GM18951 (cell line): Measurements from ENCODE around the gene CALHM3.
"Not testable (repeated sequence)": the region's sequence is repeated elsewhere in the genome, so short reads cannot be mapped to it uniquely, and the experiment has no call there.

Experiments used
- POLR2A ChIP-seq: IDR thresholded peaks from 4 replicates; pipeline ENCODE4 v1.6.1; 2011; ENCODE audit warnings: mild to moderate bottlenecking; ENCODE audit not compliant: insufficient read length, insufficient read depth; ENCODE audit errors: extremely low read depth
- in situ Hi-C: fragments of 300-500 bp; cut with MboI; formaldehyde crosslinking; loops from one replicate; pipeline ENCODE4 v1.12.0; 2022; ENCODE audit warnings: low sequenced_read_pairs, mixed read lengths, inconsistent platforms; ENCODE audit not compliant: unreplicated experiment

Gene CALHM3

DNA sequence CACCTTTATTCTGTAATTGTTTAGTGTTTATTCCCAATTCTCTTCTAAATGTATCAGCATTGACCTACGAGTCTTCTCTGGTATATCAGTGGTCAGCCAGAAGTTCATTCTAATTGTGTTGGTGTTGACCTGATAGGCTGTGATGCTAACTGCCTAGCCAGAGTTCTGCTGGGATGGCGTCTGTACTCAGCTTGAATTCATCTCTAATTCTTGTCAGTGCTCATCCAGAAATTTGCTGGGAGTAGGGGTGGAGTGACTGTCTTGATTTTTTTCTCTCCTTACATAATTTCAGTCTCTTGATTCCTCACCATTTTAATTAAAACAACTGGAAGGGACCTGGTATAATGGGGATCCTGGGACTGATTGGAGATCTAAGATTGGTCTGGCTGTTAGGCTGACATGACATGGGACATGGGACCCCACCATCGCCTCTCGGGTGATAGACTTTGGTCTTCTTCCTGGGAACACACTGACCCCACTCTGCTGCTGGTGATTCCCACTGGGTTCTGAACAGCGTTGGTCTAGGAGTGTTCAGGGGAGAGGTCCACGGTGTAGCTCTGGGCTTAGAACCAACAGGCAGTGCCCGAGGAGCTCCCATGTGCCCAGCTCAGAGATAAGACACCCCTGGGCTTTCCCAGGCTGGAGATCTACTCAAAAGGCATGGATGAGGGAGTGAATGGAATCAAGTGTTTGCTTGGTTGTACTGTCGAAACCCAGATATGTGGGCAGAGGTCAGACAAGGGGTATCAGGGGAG lies 18.3 kb upstream of the CALHM3 start:
- in situ Hi-C loops = no loop called here
- no peak for TF ChIP-seq POLR2A

DNA sequence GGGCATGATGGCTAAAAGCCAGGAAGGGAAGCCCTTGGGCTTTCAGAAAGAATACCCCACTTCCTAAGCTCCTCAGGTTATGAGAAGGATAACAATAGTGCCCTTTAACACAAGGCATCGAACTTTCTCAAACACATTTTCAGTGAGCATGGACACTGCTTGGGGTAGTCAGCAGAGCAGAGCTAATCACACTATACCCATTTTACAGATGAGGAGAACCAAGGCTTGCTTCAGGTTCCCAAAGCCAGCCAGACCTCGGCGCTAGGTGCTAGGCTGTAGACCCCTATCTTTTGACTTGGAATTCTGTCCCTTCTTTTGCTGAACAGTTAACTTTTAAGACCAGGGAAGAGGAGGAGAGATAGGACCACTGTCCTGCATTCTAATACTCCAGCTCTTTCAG lies 16.3 kb upstream of the CALHM3 start:
- no peak for TF ChIP-seq POLR2A
- in situ Hi-C loops = no loop called here

DNA sequence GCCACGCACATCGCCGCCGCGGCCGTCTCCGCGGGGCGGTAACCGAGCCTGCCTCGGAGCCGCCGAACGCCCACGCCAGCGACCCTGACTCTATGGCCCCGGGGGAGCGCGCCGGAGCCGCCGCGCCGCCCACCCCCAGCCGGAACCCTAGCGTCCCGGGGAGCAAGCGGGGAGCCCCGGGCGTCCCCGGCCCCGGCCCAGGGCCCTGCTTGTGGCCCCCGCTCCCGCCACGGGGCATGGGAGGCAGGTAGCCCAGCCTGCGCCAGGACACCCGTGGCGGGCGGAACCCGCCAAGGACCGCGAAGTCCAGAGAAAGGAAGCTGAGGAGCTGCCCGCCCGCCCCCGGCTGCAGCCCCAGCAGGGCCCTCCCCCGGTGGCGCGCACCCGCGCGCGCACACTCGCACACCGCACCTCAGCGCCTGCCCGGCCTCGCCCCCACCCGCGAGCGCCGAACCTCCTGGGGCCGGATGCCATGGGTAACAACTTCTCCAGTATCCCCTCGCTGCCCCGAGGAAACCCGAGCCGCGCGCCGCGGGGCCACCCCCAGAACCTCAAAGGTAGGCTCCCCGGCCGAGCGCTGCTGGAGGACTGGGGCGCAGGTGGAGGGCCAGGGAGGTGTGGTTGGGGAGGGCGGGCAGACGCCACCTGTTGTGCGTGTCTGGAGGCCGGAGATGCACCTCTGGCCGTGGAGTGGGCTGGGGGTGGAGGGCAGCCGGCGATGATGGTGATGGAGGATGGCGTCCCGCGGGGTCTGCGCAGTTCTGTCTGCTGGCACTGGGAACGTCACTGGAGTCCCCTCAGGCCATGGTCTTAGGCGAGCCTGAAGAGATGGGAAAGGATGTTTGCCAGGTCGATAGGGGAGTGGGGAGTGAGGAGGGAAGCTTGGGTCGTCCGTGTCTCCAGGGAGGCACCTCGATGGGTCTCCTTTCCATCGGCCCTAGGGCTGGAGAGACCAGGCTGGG lies 15.2 kb upstream of the CALHM3 start:
- no peak for TF ChIP-seq POLR2A
- in situ Hi-C loops = no loop called here

DNA sequence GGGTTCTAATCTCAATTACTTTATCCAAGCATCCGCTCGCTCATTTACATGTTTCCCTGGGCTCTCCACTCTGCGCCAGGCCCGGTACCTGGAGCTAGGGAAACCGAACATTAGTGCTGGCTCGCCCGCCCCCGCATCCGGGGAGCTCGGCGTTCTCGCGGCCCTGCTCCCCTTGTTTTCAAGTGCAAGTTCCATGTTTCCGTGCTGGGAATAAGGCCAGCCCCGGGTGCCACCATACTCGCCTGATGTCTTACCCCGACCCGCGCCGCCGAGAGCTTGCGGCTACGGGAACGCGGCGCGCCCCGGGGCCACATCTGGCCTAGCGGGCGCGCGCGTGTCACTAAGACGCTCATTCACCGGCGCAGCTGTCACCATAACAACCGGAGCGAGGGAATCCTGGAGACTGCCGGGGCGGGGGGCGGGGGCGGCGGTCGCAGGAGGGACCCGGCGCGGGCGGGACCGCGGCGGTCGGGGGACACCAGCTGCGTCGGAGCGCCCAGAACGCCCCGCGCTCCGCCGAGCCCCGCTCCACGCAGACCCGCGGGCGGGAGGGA lies 14.4 kb upstream of the CALHM3 start, which contains the start of gene NEURL1:
TSS of gene NEURL1 (plus strand) at position 344 of the 554 bp plus-strand sequence. CDS start 683 bp downstream, outside the sequence.
- in situ Hi-C loops = no loop called here
- TF ChIP-seq POLR2A = no peak

DNA sequence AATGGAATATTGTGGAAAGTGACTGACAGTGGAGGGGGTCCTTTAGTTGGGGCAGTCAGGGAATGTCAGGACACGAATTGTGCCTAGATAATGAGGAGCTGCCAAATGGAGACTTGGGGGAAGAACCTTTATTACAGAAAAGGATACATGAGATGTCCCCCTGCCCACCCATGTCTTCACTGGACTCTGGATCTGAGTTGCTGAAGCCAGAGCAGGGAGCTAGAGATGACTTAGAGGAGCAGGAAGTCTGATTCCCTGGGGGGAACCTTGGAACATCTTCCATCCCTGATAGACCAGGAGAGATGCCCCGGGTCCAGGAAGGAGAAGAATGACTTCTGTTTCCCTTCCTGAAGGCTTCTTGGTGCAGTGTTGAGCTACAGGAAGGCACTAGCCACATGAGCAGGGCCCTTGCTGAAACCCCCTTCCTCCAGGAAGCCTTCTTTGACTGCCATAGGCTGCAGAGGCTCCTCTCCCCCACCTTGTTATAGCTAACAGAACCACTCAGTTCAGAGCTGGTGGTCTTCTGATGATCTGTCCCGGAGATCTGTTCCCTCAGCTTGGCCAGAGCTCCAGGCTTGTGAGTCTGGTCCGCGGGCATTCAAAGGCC lies 13.7 kb upstream of the CALHM3 start:
- no peak for TF ChIP-seq POLR2A
- in situ Hi-C loops = no loop called here

DNA sequence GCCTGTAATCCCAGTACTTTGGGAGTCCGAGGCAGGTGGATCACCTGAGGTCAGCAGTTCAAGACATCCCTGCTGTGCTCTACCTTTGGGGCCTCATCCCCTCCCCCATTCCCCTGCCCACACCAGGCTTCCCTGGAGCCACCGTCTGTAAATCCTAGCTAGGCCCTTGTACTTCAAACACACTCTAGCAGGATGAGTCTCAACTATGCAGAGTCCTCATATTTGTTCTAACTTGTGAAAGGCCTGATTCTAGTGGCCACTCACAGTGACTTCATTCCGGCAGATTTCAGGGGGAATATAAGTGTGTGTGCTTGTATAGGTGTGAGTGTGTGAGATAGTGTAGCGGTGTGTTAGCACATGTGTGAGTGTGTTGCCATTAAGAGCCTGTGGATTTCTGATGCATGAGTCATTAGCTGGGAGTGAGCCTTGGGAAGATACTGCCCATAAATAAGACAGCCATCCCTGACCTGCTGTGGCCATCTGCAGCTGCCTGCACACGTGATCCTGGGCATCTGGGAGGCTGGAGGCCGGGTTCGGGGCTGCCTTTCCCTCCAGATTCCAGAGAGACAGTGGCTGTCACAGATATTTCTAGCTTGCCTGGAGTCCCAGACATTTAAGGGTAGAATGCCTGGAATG lies 12.8 kb upstream of the CALHM3 start:
- in situ Hi-C loops = no loop called here
- no peak for TF ChIP-seq POLR2A

DNA sequence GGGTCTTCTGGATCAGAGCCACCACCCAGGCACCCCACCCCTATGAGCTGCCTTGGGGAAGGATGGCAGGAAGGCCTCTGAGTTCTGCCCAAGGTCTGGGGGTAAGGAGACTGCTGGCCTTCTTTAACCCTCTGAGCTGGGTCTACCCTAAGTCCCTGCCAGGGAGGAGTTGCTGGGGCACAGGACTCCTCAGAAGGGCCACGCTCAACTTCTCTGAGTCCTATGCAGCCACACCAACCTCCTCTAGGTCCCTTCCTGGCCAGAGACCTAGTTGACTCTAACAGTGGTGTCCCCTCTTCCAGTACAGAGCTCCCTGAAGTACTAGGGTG lies 11.9 kb upstream of the CALHM3 start:
- no peak for TF ChIP-seq POLR2A
- in situ Hi-C loops = no loop called here

DNA sequence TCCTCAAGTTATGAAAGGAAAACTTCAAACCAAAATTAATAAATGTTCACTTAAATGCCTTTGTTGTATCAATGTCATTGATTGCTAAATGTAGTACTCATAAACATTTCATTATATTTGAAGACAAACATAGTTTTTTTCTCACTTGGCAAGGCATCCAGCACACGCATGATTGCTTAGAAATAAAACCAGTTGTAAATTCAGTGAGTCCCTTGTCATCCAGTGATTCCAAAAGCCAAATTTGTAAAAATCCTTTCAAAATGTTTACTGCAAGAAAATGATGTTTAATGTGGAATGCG lies 8.3 kb upstream of the CALHM3 start:
- in situ Hi-C loops = no loop called here

DNA sequence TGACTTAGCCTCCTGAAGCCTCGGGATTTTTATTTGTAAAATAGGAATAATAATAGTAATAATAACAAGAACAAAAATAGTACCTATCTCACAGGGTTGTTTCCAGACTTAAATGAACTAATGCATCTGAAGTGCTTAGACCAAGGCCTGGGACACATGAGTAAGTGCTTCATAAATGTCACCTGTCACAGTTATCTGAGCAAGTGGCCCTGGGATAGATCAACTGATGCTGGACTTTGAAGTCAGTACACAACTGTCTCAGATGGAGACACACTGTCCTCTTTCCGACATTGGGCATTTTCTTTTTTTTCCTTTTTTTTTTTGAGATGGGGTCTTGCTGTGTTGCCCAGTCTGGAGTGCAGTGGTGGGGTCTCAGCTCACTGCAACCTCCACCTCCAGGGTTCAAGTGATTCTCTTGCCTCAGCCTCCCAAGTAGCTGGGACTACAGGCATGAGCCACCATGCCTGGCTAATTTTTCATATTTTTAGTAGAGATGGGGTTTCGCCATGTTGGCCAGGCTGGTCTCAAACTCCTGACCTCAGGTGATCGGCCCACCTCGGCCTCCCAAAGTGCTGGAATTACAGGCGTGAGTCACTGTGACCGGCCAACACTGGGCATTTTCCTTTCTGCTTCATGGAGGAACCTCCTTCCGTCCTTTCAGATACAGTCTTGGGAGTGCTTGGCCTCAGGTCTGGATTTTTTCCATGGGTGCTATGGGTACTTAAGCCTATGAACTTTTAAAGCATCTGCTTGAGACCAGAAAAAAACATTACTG lies 7.8 kb upstream of the CALHM3 start:
- in situ Hi-C loops = not testable (repeated sequence)

More for the DNA sequence above, 8.3 kb upstream of the CALHM3 start:
- TF ChIP-seq POLR2A = no peak

DNA sequence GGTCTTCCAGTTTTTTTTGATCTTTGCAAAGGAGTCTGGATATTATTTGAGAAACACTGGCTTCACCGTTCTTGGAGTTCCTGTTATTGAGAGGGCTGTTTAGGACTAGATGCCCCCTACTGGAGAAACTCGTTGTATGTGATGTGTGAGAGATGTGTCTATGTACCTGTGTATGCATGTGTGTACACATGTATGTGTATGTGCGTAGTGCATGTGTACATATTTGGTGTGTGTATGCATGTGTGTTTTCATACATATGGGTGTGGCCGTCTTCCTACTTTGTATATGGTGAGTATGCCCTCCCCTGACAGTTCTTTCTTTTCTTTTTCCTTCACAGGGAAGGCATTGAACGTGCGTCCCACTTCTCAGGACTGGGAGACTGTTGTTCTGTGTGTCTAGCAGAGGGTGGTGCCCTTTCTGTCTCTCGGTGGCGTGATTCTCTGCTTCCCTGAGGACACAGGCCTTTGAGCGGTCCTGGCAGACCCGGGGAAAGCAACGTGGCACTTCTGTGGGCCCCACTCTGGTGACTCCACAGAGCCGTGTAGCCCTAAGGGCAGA lies 3.0 kb upstream of the CALHM3 start:
- in situ Hi-C loops = loop anchor here (5.0 kb wide), 1 partner anchor 65 kb away; no protein-coding TSS in a partner anchor
- no peak for TF ChIP-seq POLR2A

DNA sequence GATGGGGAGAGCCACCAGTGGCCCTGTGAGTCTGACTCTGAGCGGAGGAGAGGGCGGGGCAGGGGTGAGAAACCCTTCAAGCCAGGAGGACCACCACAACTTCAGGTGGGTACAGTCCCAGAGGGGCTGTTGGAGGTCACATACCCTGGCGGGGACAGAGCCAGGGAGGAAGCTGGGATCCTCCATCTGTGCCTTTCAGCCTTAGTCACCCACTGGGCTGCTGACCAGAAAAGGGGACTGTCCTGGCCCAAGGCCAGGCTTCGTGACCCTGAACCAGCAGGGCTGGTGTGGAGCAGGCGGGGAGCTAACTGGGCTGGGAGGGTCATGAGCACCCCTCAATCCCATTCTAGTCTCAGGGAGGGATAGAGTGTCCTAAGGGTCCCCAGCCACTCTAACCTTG lies 1.5 kb upstream of the CALHM3 start:
- in situ Hi-C loops = loop anchor here (5.0 kb wide), 1 partner anchor 63 kb away; no protein-coding TSS in a partner anchor
- TF ChIP-seq POLR2A = no peak

DNA sequence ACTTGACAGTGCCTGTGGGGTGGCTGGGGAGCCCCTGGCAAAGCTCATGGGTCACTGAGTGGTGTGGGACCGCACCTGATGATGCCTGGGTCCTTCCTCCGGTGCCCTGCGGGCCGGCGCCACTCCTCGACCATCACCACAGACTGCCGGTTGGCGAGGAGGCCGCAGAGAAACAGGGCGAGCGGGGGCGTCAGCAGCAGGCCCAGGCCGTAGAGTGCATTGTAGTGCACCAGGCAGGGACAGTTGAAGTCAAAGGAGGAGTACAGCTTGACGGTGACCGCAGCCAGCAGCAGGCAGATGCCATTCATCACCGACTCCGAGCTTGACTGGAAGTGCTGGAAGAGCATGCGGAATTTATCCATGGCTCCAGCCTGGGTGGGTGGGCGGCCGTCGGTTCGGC lies 369 bp downstream of the CALHM3 start:
- in situ Hi-C loops = no loop called here
- no peak for TF ChIP-seq POLR2A
